H1 (cell line): ENCODE measurements around the gene SMNDC1. TPM values are rescaled to one million over a fixed set of nuclear protein-coding genes. Genes with fewer than 3 reads are reported as not detected.

Experiments used
- ASH2L ChIP-seq: fragments of 200-600, 300-600 bp; sonication (generic); IDR thresholded peaks from one replicate; pipeline ENCODE4 v1.7.1; 2017; ENCODE audit warnings: low read length
- RNF2 ChIP-seq: fragments of 200-900, 300-1000 bp; sonication (generic); IDR thresholded peaks from 2 replicates; pipeline ENCODE4 v1.7.1; 2016; ENCODE audit warnings: borderline replicate concordance, low read depth, mild to moderate bottlenecking, antibody characterized with exemption, low read length; ENCODE audit not compliant: poor library complexity, severe bottlenecking; ENCODE audit errors: missing control alignments
- SP2 ChIP-seq: IDR thresholded peaks from 2 replicates; pipeline ENCODE4 v1.6.1; 2012; ENCODE audit warnings: mild to moderate bottlenecking, low read length, inconsistent platforms
- polyA plus RNA-seq, 7 experiments: library from polyadenylated mRNA; depleted of rRNA in 3 of 7; stranded (reverse) in 5 of 7; unstranded in 2 of 7; fragments of >200 nt in 5 of 7; fragments of 200-250 nt in 2 of 7; gene quantifications; 1 replicate in 5 of 7; 2 replicates in 1 of 7; 4 replicates in 1 of 7; pipeline versions ENCODE4 v1.2.1 to v1.2.3, GENCODE V29; 2011 to 2013; ENCODE audit warnings: missing spikeins in 2 of 7, mixed read lengths in 2 of 7
- total RNA-seq: library from RNA; stranded (reverse); fragmentation: NEBNext Ultra II Directional; extraction: Animal tissue kit (Norgen Biotek cat#: 25700); gene quantifications from 2 replicates; pipeline ENCODE4 v1.2.1, GENCODE V29; 2021
- TF ChIP-seq, protein P1 (sequence below): fragments of 300-600 bp; sonication (generic); IDR thresholded peaks from 2 replicates; pipeline ENCODE4 v1.7.1; 2012; ENCODE audit warnings: low read length, moderate library complexity, mild to moderate bottlenecking, inconsistent platforms; ENCODE audit not compliant: insufficient replicate concordance

SMNDC1 gene
- total and polyA plus RNA-seq, 2 of the 8 experiments (the other 6 are each of a cell fraction or from before 2014, with no cell fraction given): 8.1 to 48.6 TPM

DNA sequence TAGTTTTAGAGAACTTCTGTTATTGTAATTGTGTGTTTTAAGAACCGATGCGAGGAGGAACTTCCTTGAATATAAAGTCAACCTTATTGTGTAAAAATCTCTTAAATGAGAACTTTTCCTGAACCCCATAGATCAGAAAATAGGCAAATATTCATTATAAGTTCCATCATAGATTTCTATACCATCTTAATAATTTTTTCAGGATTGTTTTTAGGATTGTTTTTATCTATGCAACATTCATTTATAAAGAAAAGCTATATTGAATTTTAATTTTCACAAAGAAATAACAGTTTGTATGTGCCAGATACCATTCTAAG is 1.7 kb upstream of the SMNDC1 start (continued):
- TF ChIP-seq, protein P1, sequence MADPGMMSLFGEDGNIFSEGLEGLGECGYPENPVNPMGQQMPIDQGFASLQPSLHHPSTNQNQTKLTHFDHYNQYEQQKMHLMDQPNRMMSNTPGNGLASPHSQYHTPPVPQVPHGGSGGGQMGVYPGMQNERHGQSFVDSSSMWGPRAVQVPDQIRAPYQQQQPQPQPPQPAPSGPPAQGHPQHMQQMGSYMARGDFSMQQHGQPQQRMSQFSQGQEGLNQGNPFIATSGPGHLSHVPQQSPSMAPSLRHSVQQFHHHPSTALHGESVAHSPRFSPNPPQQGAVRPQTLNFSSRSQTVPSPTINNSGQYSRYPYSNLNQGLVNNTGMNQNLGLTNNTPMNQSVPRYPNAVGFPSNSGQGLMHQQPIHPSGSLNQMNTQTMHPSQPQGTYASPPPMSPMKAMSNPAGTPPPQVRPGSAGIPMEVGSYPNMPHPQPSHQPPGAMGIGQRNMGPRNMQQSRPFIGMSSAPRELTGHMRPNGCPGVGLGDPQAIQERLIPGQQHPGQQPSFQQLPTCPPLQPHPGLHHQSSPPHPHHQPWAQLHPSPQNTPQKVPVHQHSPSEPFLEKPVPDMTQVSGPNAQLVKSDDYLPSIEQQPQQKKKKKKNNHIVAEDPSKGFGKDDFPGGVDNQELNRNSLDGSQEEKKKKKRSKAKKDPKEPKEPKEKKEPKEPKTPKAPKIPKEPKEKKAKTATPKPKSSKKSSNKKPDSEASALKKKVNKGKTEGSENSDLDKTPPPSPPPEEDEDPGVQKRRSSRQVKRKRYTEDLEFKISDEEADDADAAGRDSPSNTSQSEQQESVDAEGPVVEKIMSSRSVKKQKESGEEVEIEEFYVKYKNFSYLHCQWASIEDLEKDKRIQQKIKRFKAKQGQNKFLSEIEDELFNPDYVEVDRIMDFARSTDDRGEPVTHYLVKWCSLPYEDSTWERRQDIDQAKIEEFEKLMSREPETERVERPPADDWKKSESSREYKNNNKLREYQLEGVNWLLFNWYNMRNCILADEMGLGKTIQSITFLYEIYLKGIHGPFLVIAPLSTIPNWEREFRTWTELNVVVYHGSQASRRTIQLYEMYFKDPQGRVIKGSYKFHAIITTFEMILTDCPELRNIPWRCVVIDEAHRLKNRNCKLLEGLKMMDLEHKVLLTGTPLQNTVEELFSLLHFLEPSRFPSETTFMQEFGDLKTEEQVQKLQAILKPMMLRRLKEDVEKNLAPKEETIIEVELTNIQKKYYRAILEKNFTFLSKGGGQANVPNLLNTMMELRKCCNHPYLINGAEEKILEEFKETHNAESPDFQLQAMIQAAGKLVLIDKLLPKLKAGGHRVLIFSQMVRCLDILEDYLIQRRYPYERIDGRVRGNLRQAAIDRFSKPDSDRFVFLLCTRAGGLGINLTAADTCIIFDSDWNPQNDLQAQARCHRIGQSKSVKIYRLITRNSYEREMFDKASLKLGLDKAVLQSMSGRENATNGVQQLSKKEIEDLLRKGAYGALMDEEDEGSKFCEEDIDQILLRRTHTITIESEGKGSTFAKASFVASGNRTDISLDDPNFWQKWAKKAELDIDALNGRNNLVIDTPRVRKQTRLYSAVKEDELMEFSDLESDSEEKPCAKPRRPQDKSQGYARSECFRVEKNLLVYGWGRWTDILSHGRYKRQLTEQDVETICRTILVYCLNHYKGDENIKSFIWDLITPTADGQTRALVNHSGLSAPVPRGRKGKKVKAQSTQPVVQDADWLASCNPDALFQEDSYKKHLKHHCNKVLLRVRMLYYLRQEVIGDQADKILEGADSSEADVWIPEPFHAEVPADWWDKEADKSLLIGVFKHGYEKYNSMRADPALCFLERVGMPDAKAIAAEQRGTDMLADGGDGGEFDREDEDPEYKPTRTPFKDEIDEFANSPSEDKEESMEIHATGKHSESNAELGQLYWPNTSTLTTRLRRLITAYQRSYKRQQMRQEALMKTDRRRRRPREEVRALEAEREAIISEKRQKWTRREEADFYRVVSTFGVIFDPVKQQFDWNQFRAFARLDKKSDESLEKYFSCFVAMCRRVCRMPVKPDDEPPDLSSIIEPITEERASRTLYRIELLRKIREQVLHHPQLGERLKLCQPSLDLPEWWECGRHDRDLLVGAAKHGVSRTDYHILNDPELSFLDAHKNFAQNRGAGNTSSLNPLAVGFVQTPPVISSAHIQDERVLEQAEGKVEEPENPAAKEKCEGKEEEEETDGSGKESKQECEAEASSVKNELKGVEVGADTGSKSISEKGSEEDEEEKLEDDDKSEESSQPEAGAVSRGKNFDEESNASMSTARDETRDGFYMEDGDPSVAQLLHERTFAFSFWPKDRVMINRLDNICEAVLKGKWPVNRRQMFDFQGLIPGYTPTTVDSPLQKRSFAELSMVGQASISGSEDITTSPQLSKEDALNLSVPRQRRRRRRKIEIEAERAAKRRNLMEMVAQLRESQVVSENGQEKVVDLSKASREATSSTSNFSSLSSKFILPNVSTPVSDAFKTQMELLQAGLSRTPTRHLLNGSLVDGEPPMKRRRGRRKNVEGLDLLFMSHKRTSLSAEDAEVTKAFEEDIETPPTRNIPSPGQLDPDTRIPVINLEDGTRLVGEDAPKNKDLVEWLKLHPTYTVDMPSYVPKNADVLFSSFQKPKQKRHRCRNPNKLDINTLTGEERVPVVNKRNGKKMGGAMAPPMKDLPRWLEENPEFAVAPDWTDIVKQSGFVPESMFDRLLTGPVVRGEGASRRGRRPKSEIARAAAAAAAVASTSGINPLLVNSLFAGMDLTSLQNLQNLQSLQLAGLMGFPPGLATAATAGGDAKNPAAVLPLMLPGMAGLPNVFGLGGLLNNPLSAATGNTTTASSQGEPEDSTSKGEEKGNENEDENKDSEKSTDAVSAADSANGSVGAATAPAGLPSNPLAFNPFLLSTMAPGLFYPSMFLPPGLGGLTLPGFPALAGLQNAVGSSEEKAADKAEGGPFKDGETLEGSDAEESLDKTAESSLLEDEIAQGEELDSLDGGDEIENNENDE: no peak
- no peak for TF ChIP-seq SP2
- TF ChIP-seq ASH2L: no peak
- TF ChIP-seq RNF2: no peak
